HUES64 (cell line): Measurements from ENCODE around the gene ALCAM.

Experiments
- H3K27ac ChIP-seq: 2 replicates; pipeline ENCODE4 v1.7.0; 2013; ENCODE audit warnings: low read depth, low read length, inconsistent platforms
- H3K27me3 ChIP-seq: 2 replicates; pipeline ENCODE4 v1.6.1; 2013; ENCODE audit warnings: mild to moderate bottlenecking, low read length; ENCODE audit not compliant: insufficient read depth
- H3K36me3 ChIP-seq: 2 replicates; pipeline ENCODE4 v1.6.1; 2013; ENCODE audit warnings: mild to moderate bottlenecking, low read length; ENCODE audit not compliant: insufficient read depth
- H3K4me1 ChIP-seq: 2 replicates; pipeline ENCODE4 v1.6.1; 2013; ENCODE audit warnings: mild to moderate bottlenecking, low read length, moderate library complexity; ENCODE audit not compliant: insufficient read depth
- H3K4me3 ChIP-seq: 2 replicates; pipeline ENCODE4 v1.5.1; 2013; ENCODE audit warnings: mild to moderate bottlenecking, low read length, moderate library complexity
- H3K9ac ChIP-seq: 2 replicates; pipeline ENCODE4 v1.6.1; 2013; ENCODE audit warnings: mild to moderate bottlenecking, low read depth, low read length
- H3K9me3 ChIP-seq: 2 replicates; pipeline ENCODE4 v1.6.1; 2013; ENCODE audit warnings: low read depth, low read length; ENCODE audit not compliant: insufficient read depth
- WGBS: fragments of 150-250, 120-280 bp; methylation state at CpG from one replicate; pipeline ENCODE4 v1.1.7; 2013; ENCODE audit warnings: missing lambda C conversion rate; 5-methylcytosine and 5-hydroxymethylcytosine counted together

The ALCAM gene

DNA sequence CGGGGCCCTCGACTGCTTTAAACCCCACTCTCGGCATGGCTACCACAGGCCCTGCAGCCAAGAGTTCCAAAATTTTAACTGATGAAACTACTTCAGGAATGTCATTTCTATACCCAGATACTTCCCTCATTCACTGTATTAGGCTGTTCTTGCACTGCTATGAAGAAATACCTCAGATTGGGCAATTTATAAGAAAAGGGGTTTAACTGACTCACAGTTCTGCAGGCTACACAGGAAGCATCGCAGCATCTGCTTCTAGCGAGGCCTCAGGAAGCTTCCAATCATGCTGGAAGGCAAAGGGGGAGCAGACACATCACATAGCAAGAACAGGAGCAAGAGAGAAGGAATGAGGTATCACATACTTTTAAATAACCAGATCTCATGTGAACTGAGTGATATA is 21.6 kb upstream of the ALCAM start:
- Histone ChIP-seq H3K9me3 (no peaks in the 10 kb centered on the region), H3K4me3 (no peak overlapping the region), H3K27ac (no peak overlapping the region), H3K27me3 (no peaks in the 10 kb centered on the region), H3K9ac (no peak overlapping the region), H3K4me1 (no peaks in the 10 kb centered on the region), H3K36me3 (no peaks in the 10 kb centered on the region)
- WGBS = 95% methylated on average over 5 of the region's 5 CpGs

DNA sequence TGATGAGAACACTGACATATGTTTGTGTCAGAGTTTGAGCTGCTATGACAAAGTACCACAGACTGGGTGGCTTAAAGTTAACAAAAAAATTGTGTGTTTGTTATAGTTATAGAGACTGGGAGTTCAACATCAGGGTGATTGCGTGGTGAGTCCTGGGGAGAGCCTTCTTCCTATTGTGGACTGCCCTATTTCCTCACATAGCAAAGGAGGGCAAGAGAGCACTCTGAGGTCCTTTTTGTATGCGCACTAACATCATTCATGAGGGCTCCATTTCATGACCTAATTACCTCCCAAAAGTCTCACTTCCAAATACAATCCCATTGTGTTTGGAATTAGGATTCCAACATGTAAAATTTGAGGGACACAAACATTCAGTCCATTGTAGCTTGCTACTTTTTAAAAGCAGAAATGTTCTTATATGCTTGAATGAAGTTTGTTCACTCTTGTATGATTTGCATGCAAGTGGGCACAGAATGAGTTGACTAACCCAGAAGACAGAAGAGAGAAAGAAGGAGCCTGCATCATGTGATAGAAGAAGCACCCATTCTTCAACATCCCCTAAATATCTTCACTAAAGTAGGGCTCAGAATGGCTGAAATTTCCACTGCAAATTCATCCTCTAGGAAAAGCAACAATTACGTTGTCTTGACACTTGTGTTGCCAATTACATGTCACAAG is 18.9 kb upstream of the ALCAM start:
- Histone ChIP-seq H3K4me3 (no peak overlapping the region), H3K27me3 (peaks cover 5% of the 10 kb centered on the region; the same call in 1 of the 2 replicates), H3K36me3 (no peaks in the 10 kb centered on the region), H3K9ac (no peak overlapping the region), H3K27ac (no peak overlapping the region), H3K9me3 (no peaks in the 10 kb centered on the region), H3K4me1 (no peaks in the 10 kb centered on the region)
- 98% methylated on average over 3 of the region's 3 CpGs for WGBS

DNA sequence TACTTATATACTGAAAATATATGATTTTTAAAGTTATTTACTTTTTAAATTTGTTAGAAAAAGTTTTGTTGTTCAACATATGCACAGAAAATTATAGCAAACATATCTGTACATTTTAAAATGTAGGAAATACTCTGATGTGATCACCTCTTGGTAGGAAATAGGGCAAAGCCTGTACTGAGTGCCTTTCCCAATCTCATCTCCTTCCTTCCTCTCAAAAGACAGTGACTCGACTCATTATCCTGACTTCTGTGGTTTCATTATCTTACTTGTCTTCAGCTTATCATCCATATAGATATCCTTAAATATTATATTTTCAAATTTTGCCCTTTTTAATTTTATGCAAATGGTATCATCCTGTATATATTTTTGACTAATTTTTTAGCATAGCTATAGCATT is 18.4 kb upstream of the ALCAM start:
- WGBS = 83% methylated on average over 1 of the region's 1 CpG
- no peak overlapping the region for H3K4me3 ChIP-seq
- H3K27ac ChIP-seq = no peak overlapping the region
- no peaks in the 10 kb centered on the region for H3K36me3 ChIP-seq
- H3K9ac ChIP-seq = no peak overlapping the region
- H3K9me3 ChIP-seq = no peaks in the 10 kb centered on the region
- no peaks in the 10 kb centered on the region for H3K4me1 ChIP-seq
- peaks cover 11% of the 10 kb centered on the region for H3K27me3 ChIP-seq

DNA sequence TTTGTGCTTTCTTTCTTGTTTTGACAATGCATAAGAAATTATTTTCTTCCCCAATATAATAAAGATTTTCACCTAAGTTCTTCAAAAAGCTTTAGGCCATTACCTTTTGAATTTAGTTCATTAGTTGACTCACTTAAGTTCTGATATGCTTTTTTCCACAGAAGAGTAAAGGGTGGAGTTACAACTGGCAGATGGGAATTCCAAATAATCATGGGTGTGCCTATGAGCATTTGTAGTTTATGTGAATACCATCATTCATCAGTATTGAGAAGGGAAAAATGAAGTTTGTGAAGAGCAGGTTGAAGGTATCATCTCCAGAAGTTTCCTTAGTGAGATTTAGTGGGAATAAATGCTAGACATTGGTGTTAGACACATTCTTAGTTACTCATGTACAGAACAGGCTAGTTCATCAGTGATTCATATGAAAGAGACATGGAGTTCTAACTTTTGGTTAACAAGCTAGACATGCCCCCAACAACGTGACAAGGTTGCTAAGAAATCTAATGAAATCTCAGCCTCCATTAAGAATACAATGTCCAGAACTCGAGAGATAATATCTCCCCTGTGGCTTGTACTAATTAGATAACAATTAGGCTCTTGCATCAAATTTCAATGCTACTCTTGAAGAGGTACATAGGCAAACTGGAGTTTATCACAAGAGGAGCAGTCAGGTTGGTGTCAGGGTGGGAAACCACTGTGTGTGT is 16.9 kb upstream of the ALCAM start:
- H3K9ac ChIP-seq = no peak overlapping the region
- no peaks in the 10 kb centered on the region for H3K36me3 ChIP-seq
- H3K4me3 ChIP-seq = no peak overlapping the region
- H3K27ac ChIP-seq = no peak overlapping the region
- 87% methylated on average over 2 of the region's 2 CpGs for WGBS
- H3K9me3 ChIP-seq = no peaks in the 10 kb centered on the region
- peaks cover 8% of the 10 kb centered on the region; the same call in 1 of the 2 replicates for H3K4me1 ChIP-seq
- peaks cover 21% of the 10 kb centered on the region for H3K27me3 ChIP-seq

DNA sequence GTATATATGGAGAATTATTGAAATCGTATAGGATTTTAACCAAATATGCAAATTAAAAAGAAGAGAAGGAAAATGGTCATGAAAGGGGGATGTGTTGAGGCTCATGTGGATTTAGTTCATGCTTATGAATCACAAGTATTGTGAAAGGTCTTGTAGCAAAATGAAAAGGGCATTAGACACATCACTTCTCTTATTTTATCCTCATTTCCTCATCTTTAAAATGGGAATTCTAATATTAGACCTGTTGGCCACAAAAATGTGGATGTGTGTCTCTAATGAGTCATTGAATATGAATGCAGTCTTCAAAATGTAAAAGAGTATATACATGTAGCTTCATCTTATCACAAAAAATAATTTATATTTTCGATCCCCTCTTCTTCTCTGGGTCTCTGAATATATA is 14.9 kb upstream of the ALCAM start:
- WGBS = 95% methylated on average over 1 of the region's 2 CpGs
- Histone ChIP-seq H3K36me3 (no peaks in the 10 kb centered on the region), H3K4me3 (no peak overlapping the region), H3K4me1 (peaks cover 17% of the 10 kb centered on the region; the same call in 1 of the 2 replicates), H3K27ac (no peak overlapping the region), H3K27me3 (peaks cover 26% of the 10 kb centered on the region), H3K9ac (no peak overlapping the region), H3K9me3 (no peaks in the 10 kb centered on the region)

DNA sequence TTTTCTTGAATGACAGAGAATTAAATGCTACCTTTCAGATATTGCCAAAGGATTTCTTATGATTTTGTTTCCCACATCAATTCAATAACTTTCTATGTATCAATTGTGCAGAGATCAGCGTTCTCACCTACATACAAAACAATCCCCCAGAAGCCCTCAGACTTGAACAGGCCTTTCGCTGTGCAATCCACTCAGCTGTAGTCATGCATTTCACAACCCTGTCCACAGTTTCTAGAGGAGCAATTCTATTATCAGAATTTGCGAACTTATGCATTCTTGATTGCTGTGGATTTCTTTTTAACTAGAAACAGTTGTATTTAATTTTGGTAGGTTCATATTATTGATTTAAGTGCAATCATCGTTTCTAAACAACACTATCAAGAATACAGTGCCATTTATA is 13.7 kb upstream of the ALCAM start:
- peaks cover 26% of the 10 kb centered on the region for H3K27me3 ChIP-seq
- H3K4me3 ChIP-seq = no peak overlapping the region
- peaks cover 17% of the 10 kb centered on the region; the same call in 1 of the 2 replicates for H3K4me1 ChIP-seq
- no peak overlapping the region for H3K27ac ChIP-seq
- WGBS = 96% methylated on average over 3 of the region's 4 CpGs
- H3K36me3 ChIP-seq = no peaks in the 10 kb centered on the region
- no peaks in the 10 kb centered on the region for H3K9me3 ChIP-seq
- H3K9ac ChIP-seq = no peak overlapping the region

DNA sequence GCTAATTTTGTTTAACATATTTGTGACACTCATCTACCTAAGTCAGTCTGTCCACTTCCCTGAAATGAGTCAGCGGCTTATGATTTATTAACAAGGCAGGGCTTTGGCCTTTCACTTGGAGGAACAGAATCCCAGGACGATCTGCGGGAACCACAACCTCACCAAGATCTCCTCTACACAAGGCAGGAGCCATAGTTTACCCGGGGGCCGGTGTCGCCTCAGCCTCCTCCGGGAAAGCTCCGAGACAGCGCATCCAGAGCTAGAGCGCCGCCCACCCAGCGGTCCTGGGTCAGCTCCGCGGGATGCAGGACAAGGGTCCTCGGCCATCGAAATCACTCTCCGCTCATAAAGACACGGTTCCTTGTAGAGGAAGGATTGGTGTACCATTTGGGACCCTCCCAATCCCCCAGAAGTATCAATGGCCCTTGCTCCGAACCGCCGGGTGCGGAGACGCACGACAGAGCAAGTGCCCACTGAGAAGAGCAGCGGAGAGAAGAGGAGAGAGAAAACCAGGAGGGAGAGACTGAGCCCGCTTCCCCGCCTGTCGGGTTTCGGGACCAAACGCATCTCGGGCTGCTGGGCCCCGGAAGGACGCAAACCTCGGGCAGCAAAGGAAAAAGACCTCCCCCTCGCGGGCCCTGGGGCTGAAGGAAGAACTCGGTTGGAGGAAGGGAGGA is 13.1 kb upstream of the ALCAM start:
- Histone ChIP-seq H3K27me3 (peaks cover 26% of the 10 kb centered on the region), H3K4me3 (peak overlapping the region; percentile 76), H3K36me3 (no peaks in the 10 kb centered on the region), H3K9ac (peak overlapping the region; percentile 69), H3K27ac (no peak overlapping the region), H3K9me3 (no peaks in the 10 kb centered on the region), H3K4me1 (peaks cover 17% of the 10 kb centered on the region; the same call in 1 of the 2 replicates)
- WGBS = 47% methylated on average over 37 of the region's 37 CpGs

DNA sequence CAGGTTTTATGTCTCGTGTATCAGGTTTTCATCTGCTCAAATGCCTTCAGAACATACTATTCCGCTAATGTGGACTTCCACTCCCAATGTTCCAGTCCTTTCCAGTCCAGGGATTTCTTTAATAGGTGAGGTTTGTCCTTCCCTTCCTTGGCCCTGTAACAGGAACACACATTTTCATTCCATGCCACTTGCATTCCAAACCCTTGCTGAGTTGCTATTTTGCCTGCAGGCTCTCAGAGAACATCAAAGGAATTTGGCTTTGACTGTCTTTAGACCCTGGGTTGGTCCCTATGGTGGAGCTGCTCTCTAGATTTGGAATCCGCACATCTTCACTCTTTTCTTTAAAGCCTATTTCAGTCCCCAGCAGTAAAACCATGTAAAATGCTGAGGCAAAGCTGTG is 12.3 kb upstream of the ALCAM start:
- WGBS = 49% methylated on average over 3 of the region's 3 CpGs
- Histone ChIP-seq H3K9ac (peak overlapping the region; percentile 69; the same call in 1 of the 2 replicates), H3K36me3 (no peaks in the 10 kb centered on the region), H3K27ac (no peak overlapping the region; the same call in 1 of the 2 replicates), H3K27me3 (peaks cover 26% of the 10 kb centered on the region), H3K4me1 (peaks cover 17% of the 10 kb centered on the region; the same call in 1 of the 2 replicates), H3K9me3 (no peaks in the 10 kb centered on the region), H3K4me3 (peak overlapping the region; percentile 76)

DNA sequence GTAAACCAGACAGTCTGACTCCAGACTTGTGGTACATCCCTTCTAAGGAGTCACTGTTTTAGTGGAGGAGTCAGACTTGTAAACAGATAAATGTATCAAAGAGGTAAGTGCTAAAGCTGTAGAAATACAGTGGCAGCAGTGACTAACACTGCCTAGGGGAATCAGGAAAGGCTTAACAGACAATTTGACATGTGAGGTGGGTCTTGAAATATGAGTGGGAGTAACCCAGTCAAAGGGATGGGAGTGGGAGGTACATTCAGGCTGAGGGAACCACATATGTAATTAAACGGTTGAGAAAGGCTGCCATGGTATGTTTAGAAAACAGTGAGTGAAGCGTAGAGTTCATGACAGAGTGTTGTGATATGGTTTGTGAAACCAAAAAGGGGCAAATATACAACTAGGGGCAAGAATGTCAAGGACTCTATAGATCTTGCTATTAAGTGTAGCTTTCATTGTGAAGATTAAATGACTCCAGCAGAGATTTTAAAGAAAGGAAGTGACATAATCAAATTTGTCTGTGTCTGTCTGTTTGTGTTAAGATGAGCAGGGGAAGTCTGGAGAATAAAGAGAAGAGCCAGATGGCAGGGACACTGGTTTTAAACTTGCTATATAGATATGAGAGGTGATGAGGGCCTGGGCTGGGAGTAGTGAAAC is 11.2 kb upstream of the ALCAM start:
- Histone ChIP-seq H3K4me3 (no peak overlapping the region), H3K9ac (no peak overlapping the region), H3K9me3 (no peaks in the 10 kb centered on the region), H3K4me1 (peaks cover 17% of the 10 kb centered on the region; the same call in 1 of the 2 replicates), H3K27ac (no peak overlapping the region), H3K36me3 (no peaks in the 10 kb centered on the region), H3K27me3 (peaks cover 26% of the 10 kb centered on the region)
- WGBS = 81% methylated on average over 2 of the region's 2 CpGs

DNA sequence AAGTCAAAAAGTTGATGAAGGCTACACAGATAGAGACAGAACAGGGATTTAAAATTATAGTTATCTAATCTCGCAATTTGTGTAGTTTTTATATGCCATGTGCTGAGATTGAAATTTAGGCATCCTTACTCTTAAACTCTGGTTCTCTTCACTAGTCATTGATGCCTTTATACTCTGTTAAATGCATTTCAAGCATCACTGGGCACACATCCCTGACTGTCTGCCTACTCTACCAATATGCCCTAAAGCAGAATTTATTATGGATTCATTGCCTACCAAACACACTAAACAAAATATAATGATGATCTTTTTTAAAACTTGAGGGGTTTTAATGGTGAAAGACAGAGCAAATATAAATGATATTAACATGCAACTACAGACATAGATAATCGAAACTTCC is 10.3 kb upstream of the ALCAM start:
- no peak overlapping the region for H3K27ac ChIP-seq
- no peaks in the 10 kb centered on the region for H3K9me3 ChIP-seq
- peaks cover 26% of the 10 kb centered on the region for H3K27me3 ChIP-seq
- H3K4me1 ChIP-seq = peaks cover 17% of the 10 kb centered on the region; the same call in 1 of the 2 replicates
- H3K36me3 ChIP-seq = no peaks in the 10 kb centered on the region
- 100% methylated on average over 2 of the region's 2 CpGs for WGBS
- H3K4me3 ChIP-seq = no peak overlapping the region
- H3K9ac ChIP-seq = no peak overlapping the region

DNA sequence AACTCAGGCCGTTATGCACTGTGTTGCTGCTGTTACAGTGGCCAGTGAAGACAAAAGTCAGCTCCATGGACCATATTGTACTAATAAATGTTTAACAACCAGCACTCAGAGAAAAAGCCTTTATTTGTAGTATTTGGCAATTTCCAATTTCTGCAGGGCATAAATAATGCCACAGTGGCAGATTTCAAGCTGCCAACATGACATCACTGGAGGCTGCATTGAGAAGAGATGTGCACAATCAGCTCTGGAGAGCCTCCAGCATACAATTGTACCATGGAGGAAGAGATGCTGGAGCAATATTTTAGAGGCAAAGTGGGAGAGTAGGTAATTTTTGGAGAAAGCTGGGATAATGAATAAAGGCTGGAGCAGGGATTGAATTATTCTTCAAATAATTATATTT is 9.7 kb upstream of the ALCAM start:
- H3K36me3 ChIP-seq = no peaks in the 10 kb centered on the region
- H3K27ac ChIP-seq = no peak overlapping the region
- H3K9ac ChIP-seq = no peak overlapping the region
- no peaks in the 10 kb centered on the region for H3K9me3 ChIP-seq
- peaks cover 17% of the 10 kb centered on the region; the same call in 1 of the 2 replicates for H3K4me1 ChIP-seq
- WGBS = 100% methylated on average over 1 of the region's 1 CpG
- peaks cover 26% of the 10 kb centered on the region for H3K27me3 ChIP-seq
- no peak overlapping the region for H3K4me3 ChIP-seq
